NCI-H69 (cell line): ENCODE data around the gene MAS1.
"Not testable (repeated sequence)": the region's sequence is repeated elsewhere in the genome, so short reads cannot be mapped to it uniquely, and the experiment has no call there.

Source experiments
- DNase-seq: peaks from one replicate; lab custom pipeline; 2025; lab: John Stamatoyannopoulos, UW

MAS1 gene

GRCh38 chr6:159890792-159891191 is at the start of gene MAS1:
Gene MAS1, plus strand, starts transcription at chr6:159890988. Its CDS starts 15,968 bp downstream, at chr6:159906956.
- no peak for DNase-seq

DNA sequence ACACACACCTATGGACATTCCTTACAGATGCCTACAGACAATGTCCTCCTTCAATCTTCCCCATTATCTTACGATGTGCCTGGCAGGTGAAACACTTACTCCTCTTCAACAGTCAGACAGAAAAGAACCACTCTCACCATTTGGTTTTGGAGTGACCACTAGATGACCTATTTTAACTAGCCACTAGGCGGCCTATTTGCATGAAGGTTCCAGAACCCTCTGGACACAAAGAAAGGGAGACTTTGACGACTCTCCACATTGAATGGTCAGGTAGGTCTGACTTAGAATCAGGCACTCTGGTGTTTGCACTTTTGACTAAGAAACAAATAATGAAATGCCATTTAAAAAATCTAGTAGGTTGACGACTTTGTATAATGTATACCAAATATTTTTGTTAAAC is 48.8 kb upstream of the MAS1 start:
- peak; percentile 32 for DNase-seq

DNA sequence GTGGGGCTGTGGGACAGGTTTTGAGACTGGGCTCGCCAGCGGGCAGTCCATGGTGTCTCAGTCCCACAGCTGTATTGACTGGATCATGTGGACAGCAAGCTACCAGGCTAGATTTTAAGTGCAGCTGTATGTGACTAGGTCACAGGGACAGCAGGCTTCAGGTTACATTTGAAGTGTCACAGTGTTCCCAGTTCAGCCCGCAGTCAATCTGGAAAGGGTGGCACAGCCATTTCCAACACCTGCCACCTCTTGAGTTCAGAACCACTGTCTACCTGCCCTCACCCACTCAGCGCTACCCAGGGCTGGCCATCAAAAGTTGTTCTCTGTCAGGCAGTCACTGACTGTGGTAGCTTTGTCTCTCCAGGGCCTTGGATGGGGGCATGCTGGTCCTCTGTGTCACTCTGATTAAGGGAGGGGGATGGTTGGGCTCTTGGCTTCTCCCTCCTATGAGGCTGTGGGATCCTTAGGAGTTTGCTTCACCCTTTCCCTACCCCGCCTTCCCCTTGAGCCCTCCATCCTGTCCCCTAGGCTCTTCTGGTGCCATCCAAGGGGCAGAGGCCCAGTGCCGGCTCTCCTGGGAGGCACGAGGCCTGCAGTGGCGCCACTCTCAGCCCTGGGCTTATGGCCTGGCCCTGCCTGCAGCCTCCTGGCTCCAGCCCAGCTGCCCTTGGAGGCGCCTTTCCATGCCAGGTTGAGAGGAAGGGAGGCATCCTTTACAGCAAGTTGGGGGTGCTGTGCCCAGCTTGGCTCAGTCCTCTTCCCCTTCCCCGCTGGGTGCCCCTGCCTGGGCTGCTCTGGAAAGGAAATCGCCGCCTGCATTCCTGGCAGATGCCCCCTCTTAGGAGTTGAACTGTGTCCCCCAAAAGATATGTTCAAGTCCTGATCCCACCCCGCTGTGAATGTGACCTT is 45.8 kb upstream of the MAS1 start:
- DNase-seq, result no peak

- not testable (repeated sequence) for DNase-seq
These were observed 42.2 kb upstream of the MAS1 start for GRCh38 chr6:159848552-159848951.

GRCh38 chr6:159849851-159850250 is 40.9 kb upstream of the MAS1 start:
- not testable (repeated sequence) for DNase-seq

- DNase-seq, result peak; percentile 11
These were observed 37.9 kb upstream of the MAS1 start for GRCh38 chr6:159852877-159853276.

- DNase-seq, result no peak
These were observed 37.0 kb upstream of the MAS1 start for GRCh38 chr6:159853754-159854153.

DNA sequence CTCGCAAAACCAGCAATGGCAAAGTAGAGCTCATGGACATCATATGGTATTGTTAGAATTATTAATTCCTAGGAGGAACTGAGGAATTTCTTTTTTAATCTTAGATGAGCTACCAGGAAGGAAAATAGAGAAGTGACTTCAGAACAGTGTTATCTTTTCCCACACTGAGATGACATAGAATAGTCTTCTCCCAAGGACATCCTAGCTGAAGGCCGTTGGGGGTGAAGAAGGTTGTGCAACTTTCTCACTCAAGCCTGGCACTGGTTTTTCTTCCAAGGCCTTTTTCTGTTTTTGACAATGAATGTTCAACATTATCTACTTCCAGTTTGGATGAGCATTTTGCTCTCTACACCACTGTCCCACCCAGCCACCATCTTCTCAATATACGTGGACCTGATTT is 35.8 kb upstream of the MAS1 start:
- no peak for DNase-seq

DNA sequence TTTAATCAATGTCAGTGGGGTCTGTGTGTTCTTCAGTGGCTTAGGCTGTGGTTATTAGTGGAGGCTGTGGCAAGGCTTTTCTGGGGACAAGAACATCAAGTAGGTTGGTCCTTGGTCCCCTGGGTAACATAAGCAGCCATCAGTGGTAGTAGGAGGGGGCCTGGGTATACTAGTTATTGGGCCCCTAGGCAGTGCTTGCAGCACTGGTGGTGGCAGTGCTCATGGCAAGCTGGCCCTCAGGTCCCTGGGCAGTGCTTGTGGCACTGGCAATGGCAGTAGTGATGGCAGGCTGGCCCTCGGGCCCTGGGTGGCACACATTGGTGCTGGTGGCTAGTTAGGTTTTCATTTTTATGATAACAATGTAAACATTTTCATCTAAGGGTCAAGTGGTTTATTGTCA is 32.5 kb upstream of the MAS1 start:
- DNase-seq, result no peak

DNA sequence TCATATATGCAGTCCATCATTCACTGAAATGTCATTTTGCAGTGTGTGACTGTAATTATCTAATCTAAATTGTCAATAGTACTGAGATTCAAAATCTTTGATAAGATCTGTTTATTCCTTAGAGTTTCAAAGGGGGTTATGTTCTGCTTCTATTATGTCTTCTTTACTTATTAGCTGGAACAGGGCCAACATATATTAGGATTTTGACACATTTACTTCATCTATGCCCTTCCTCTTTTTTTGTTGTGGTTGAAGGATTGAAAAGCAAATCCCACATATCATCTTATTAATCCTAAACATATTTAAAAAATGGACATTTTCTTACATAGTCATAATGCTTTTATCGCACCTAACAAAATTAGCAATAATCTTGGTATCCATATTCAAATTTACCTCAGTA is 30.3 kb upstream of the MAS1 start:
- no peak for DNase-seq

GRCh38 chr6:159862103-159862502 is 28.7 kb upstream of the MAS1 start:
- no peak for DNase-seq

GRCh38 chr6:159863341-159863740 is 27.4 kb upstream of the MAS1 start:
- peak; percentile 64 for DNase-seq

- DNase-seq, result no peak
These were observed 25.4 kb upstream of the MAS1 start for GRCh38 chr6:159865226-159865920.

DNA sequence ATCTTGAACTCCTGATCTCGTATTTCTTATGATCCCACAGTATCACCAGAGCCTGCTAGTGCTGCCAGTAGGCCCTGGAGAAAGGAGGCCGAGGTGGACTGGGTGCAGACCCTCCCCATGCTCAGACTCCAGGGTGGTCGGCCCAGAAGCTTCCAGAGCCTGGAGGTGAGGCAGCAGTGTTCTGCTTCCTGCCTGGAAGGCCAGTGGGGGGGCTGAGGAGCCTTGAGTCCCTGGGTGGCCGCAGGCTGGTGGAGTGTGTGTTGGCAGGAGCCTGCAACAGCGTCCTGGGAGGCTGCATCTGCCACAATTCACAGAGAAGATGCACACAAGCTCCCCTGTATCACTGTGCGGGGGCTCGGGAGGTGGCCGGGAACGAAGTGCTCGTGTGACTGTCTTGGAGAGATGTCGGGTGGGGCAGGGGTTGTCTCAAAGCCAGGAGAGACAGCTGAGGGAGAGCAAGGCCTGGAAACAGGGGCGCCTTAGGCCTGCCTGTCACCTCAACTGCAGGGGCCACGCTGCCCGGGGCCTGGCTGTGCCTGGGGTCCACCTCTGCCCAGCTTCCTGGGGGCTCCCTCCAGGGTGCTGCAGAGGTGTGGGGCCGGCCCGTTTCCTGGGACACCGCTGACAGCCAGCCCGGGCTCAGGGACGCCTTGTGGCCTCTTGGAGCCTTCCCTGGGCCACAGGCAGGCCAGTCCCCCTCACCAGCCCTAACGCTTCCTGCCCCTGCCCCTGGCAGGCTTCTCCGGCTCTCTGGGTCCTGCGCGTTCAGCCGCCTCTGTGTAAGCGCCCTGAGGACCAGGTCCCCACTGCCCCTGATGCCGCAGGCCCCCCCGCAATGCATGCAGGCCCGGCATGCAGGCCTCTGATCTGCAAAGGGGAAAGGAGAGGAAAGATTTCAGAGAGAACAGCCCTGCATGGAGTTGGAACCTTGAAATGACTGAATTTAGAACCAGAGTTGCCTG is 24.2 kb upstream of the MAS1 start:
- no peak for DNase-seq

DNA sequence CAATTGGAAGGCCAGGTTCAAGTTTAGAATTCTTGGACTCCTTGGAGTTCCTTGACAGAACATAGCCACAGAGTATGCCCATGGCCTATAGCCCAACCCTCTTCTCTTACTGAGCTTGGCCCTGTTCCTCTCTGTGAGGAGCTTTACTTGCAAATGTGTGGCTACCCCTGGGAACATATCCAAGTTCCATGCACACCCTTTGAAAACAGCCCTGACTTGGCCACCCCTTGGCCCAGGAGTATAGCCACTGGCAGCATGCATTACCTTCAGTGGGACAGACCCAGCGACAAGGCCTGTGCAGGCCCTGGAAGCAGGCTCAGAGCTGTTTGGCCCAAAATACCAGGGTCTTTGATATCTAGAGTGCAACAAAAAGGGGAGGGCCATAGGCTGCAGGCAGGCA is 19.5 kb upstream of the MAS1 start:
- no peak for DNase-seq

GRCh38 chr6:159871906-159872305 is 18.9 kb upstream of the MAS1 start:
- DNase-seq, result no peak

DNA sequence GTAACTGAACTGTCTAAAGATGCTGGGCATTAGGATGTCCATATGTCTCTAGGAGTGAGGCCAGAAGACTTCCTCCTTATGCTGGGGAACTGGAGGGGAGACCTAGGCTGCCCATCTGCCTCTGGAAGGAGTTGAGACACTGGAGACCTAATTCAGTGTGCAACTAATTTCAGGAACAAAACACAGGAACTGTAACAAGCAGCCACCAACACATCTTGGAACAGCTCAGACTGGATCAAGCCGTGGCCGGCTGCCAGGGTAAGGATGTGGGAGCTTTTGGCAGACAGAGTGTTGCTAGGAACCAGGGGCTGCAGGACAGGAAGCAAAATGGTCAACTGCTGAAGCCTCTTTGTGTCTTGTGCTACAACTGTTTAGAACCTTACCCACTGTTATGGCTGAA is 16.4 kb upstream of the MAS1 start:
- DNase-seq, result no peak

DNA sequence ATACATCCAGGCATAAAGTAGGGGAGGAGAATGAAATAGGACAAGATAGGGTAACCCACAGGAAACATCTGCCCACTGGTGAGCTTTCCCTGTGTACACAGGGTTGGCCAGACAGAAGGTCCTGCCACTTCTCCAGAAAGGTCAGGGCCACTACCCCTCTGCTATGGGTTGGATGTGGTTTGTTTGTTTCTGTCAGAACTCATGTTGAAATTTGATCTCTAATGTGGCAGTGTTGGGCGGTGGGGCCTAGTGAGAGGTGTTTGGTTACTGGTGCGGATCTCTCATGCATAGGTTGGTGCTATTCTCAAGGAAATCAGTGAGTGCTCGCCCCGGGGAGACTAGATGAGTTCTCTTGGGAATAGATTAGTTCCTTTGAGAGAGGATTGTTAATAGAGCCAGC is 15.6 kb upstream of the MAS1 start:
- peak; percentile 15 for DNase-seq

DNA sequence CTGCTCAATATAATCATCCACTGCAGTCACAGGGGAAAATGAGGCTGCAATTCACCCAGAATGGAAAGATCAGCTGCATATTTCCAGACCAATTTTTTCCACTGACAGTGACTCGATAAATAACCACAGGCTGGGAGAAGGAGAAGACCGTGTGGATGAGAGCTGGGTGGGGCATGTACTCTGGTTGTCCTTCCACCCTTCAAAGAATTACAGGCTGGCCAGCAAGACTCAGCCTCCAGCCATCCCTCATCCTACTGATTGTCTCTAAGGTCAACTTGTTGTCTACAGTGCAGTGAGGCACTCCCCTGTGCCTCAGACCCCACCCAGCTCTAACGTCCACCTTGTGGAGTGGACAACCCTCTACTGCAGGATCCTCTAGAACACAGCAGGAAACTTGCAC is 14.5 kb upstream of the MAS1 start:
- DNase-seq, result no peak

GRCh38 chr6:159877256-159877808 is 13.5 kb upstream of the MAS1 start:
- DNase-seq, result no peak

- DNase-seq, result no peak
These were observed 12.4 kb upstream of the MAS1 start for GRCh38 chr6:159878341-159878740.

GRCh38 chr6:159879856-159880255 is 10.9 kb upstream of the MAS1 start:
- DNase-seq, result no peak
